ENCODE data around the gene EDN2.

DNA sequence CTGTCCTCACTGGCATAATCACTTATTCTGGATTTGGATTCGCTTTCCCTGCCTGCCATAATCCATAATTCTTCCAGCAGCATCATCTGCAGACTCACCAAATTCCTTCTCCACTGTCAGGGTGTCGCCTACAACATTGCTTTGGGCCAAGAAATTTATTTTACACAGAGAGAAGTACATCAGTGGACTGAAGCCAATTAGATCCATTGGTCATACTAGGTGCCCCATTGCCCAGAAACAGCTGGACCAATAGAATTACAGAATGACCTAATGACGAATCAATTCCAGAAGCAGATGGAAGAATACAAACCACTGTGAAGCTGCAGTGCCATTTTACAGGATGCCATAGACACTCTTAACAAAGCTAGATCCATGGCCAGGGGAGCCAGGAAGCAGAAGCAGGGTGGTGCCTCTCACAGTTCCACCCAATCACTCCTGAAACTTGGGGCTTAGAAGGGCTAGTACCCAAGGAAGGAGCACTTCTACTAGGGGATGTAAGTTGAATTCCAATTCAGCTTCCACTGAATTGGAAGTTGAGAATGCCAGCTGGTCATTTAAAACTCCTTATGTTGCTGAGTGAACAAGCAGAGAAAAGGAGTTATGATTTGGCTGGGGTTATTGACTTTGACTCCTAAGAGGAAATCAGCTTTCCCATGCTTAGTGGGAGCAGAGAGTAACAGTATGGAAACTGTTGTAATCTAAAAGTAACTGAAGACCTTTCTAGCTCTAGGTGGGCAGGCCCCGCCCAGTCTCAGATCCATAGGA lies 44.0 kb downstream of the EDN2 start:
- no peak for TF ChIP-seq POLR2A (IDR thresholded peaks at IDR 0.05)
- TF ChIP-seq CTCF (IDR thresholded peaks at IDR 0.05), result no peak

All from tibial nerve (tissue), 3 donors.